ENCODE data around the gene KCNQ1. TPM values are rescaled to one million over a fixed set of nuclear protein-coding genes. Genes with fewer than 3 reads are reported as not detected.

The KCNQ1 gene
- total and polyA plus RNA-seq, 2 experiments from 2014 or later, result 0.45 to 0.87 TPM

GRCh38 chr11:2453436-2453835 lies 8.6 kb downstream of the KCNQ1 start:
- Histone ChIP-seq H2AFZ (no peak overlapping the region), H3K4me3 (no peak overlapping the region), H3K36me3 (ENCODE audit: insufficient read depth) (no peaks in the 10 kb centered on the region), H3K27ac (ENCODE audit: low read depth) (no peak overlapping the region), H3K27me3 (ENCODE audit: insufficient read depth) (peaks cover 49% of the 10 kb centered on the region), H3K9me2 (ENCODE audit: insufficient read depth) (no peaks in the 10 kb centered on the region), H3F3A (replicated peaks; ENCODE audit: low read depth) (no peaks in the 10 kb centered on the region), H4K20me1 (replicated peaks; ENCODE audit: insufficient read depth) (no peaks in the 10 kb centered on the region), H3K4me1 (ENCODE audit: insufficient read depth) (no peaks in the 10 kb centered on the region), H3K4me2 (no peak overlapping the region), H3K79me2 (replicated peaks; ENCODE audit: insufficient read depth) (no peaks in the 10 kb centered on the region)
- DNase-seq (ENCODE audit: low spot score), result no peak
- no peaks in the 10 kb centered on the region for H3K4me1 Mint-ChIP-seq
- no peak overlapping the region for H3K4me3 Mint-ChIP-seq
- ATAC-seq, result no peak
- no peak overlapping the region for H3K27ac Mint-ChIP-seq
- no peaks in the 10 kb centered on the region; the same call in 2 of the 3 replicates for H3K36me3 Mint-ChIP-seq (ENCODE audit: low read depth)
- TF ChIP-seq EZH2phosphoT487 (IDR thresholded peaks at IDR 0.05; ENCODE audit: unreplicated experiment) (no peak), EZH2 (IDR thresholded peaks at IDR 0.05; ENCODE audit: low read depth, unreplicated experiment) (no peak)
- H3K9me3 Mint-ChIP-seq, result no peaks in the 10 kb centered on the region
- peaks cover 48% of the 10 kb centered on the region for H3K27me3 Mint-ChIP-seq (ENCODE audit: insufficient read depth, low read depth, poor library complexity)

DNA sequence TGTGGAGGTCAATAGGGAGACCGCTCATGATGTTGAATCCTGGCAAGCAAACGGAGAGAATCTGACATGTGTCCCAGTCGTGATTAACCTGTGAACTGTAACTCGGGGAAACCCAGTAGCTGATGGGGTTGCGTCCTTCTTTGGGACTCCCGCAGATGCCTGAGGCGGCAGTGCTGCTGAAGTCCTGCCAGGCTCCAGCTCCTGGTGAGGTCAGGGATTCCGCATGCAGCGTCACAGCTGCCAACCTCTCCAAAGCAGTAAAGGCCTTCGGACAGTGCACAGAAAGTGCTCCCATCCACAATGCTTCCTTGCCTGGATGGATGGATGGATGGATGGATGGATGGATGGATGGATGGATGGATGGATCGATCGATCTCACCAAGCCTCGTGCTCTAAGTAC lies 13.5 kb downstream of the KCNQ1 start:
- no peaks in the 10 kb centered on the region for H3K9me2 ChIP-seq (ENCODE audit: insufficient read depth)
- no peak overlapping the region for H3K4me2 ChIP-seq
- H3K36me3 ChIP-seq (ENCODE audit: insufficient read depth), result no peaks in the 10 kb centered on the region
- Mint-ChIP-seq H3K4me1 (no peaks in the 10 kb centered on the region), H3K27me3 (ENCODE audit: insufficient read depth, low read depth, poor library complexity) (peaks cover 33% of the 10 kb centered on the region), H3K36me3 (ENCODE audit: low read depth) (no peaks in the 10 kb centered on the region), H3K9me3 (no peaks in the 10 kb centered on the region), H3K4me3 (no peak overlapping the region), H3K27ac (no peak overlapping the region)
- no peak overlapping the region for H3K4me3 ChIP-seq
- no peak overlapping the region for H2AFZ ChIP-seq
- H4K20me1 ChIP-seq (replicated peaks; ENCODE audit: insufficient read depth), result no peaks in the 10 kb centered on the region
- no peaks in the 10 kb centered on the region for H3K79me2 ChIP-seq (replicated peaks; ENCODE audit: insufficient read depth)
- DNase-seq (ENCODE audit: low spot score), result no peak
- ATAC-seq, result no peak
- H3K27me3 ChIP-seq (ENCODE audit: insufficient read depth), result peaks cover 37% of the 10 kb centered on the region
- H3K4me1 ChIP-seq (ENCODE audit: insufficient read depth), result no peaks in the 10 kb centered on the region
- H3K27ac ChIP-seq (ENCODE audit: low read depth), result no peak overlapping the region
- no peaks in the 10 kb centered on the region for H3F3A ChIP-seq (replicated peaks; ENCODE audit: low read depth)
- TF ChIP-seq STAT1 (IDR thresholded peaks at IDR 0.05; ENCODE audit: unreplicated experiment), result no peak
- TF ChIP-seq ZNF331 (CRISPR knock-in tag; IDR thresholded peaks at IDR 0.05; ENCODE audit: low read depth), result no peak
- no peak for TF ChIP-seq REST (IDR thresholded peaks at IDR 0.05; ENCODE audit: unreplicated experiment)
- TF ChIP-seq, protein P1, sequence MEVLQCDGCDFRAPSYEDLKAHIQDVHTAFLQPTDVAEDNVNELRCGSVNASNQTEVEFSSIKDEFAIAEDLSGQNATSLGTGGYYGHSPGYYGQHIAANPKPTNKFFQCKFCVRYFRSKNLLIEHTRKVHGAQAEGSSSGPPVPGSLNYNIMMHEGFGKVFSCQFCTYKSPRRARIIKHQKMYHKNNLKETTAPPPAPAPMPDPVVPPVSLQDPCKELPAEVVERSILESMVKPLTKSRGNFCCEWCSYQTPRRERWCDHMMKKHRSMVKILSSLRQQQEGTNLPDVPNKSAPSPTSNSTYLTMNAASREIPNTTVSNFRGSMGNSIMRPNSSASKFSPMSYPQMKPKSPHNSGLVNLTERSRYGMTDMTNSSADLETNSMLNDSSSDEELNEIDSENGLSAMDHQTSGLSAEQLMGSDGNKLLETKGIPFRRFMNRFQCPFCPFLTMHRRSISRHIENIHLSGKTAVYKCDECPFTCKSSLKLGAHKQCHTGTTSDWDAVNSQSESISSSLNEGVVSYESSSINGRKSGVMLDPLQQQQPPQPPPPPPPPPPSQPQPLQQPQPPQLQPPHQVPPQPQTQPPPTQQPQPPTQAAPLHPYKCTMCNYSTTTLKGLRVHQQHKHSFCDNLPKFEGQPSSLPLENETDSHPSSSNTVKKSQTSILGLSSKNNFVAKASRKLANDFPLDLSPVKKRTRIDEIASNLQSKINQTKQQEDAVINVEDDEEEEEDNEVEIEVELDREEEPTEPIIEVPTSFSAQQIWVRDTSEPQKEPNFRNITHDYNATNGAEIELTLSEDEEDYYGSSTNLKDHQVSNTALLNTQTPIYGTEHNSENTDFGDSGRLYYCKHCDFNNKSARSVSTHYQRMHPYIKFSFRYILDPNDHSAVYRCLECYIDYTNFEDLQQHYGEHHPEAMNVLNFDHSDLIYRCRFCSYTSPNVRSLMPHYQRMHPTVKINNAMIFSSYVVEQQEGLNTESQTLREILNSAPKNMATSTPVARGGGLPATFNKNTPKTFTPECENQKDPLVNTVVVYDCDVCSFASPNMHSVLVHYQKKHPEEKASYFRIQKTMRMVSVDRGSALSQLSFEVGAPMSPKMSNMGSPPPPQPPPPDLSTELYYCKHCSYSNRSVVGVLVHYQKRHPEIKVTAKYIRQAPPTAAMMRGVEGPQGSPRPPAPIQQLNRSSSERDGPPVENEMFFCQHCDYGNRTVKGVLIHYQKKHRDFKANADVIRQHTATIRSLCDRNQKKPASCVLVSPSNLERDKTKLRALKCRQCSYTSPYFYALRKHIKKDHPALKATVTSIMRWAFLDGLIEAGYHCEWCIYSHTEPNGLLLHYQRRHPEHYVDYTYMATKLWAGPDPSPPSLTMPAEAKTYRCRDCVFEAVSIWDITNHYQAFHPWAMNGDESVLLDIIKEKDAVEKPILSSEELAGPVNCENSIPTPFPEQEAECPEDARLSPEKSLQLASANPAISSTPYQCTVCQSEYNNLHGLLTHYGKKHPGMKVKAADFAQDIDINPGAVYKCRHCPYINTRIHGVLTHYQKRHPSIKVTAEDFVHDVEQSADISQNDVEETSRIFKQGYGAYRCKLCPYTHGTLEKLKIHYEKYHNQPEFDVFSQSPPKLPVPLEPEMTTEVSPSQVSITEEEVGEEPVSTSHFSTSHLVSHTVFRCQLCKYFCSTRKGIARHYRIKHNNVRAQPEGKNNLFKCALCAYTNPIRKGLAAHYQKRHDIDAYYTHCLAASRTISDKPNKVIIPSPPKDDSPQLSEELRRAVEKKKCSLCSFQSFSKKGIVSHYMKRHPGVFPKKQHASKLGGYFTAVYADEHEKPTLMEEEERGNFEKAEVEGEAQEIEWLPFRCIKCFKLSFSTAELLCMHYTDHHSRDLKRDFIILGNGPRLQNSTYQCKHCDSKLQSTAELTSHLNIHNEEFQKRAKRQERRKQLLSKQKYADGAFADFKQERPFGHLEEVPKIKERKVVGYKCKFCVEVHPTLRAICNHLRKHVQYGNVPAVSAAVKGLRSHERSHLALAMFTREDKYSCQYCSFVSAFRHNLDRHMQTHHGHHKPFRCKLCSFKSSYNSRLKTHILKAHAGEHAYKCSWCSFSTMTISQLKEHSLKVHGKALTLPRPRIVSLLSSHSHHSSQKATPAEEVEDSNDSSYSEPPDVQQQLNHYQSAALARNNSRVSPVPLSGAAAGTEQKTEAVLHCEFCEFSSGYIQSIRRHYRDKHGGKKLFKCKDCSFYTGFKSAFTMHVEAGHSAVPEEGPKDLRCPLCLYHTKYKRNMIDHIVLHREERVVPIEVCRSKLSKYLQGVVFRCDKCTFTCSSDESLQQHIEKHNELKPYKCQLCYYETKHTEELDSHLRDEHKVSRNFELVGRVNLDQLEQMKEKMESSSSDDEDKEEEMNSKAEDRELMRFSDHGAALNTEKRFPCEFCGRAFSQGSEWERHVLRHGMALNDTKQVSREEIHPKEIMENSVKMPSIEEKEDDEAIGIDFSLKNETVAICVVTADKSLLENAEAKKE (CRISPR knock-in tag; IDR thresholded peaks at IDR 0.05), result no peak
- TF ChIP-seq EZH2 (IDR thresholded peaks at IDR 0.05; ENCODE audit: low read depth, unreplicated experiment), result no peak
- TF ChIP-seq ZNF114 (CRISPR knock-in tag; IDR thresholded peaks at IDR 0.05), result no peak
- no peak for TF ChIP-seq JUNB (IDR thresholded peaks at IDR 0.05; ENCODE audit: unreplicated experiment)
- TF ChIP-seq, protein P2, sequence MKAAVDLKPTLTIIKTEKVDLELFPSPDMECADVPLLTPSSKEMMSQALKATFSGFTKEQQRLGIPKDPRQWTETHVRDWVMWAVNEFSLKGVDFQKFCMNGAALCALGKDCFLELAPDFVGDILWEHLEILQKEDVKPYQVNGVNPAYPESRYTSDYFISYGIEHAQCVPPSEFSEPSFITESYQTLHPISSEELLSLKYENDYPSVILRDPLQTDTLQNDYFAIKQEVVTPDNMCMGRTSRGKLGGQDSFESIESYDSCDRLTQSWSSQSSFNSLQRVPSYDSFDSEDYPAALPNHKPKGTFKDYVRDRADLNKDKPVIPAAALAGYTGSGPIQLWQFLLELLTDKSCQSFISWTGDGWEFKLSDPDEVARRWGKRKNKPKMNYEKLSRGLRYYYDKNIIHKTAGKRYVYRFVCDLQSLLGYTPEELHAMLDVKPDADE (IDR thresholded peaks at IDR 0.05), result no peak
- no peak for TF ChIP-seq EZH2phosphoT487 (IDR thresholded peaks at IDR 0.05; ENCODE audit: unreplicated experiment)
- TF ChIP-seq CREB1 (CRISPR knock-in tag; IDR thresholded peaks at IDR 0.05; ENCODE audit: low read depth), result no peak
- TF ChIP-seq POLR2AphosphoS5 (IDR thresholded peaks at IDR 0.05; ENCODE audit: low read depth), result no peak
- TF ChIP-seq NANOG (IDR thresholded peaks at IDR 0.05; ENCODE audit: borderline replicate concordance), result no peak

All from GM23338 (cell line).